ENCODE results near the gene TCEA2. TPM values are rescaled to one million over a fixed set of nuclear protein-coding genes. Genes with fewer than 3 reads are reported as not detected.

Gene TCEA2
- total and polyA plus RNA-seq, 2 donors from 2014 or later: 53.8 to 90.9 TPM

DNA sequence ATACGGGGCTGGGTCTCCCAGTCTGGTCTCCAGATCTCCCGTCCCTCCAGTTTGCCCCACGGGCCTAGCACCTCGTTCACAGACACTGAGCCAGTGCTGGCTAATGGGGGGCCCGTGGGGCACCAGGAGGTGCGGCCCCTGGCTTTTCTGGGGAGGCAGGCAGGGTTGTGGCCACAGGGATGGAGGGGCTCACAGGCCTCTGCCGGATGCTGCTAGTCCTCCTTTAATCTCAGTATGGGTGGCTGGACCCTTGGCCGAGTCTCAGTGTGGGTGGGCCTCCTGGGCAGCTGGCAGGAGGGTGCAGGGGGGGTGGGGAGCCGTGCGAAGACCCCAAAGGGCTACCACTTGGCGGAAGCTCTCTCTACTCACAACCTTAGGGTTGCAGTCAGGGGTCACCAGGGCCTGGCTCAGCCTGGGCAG, 12.0 kb upstream of the TCEA2 start:
- TF ChIP-seq, protein P1, sequence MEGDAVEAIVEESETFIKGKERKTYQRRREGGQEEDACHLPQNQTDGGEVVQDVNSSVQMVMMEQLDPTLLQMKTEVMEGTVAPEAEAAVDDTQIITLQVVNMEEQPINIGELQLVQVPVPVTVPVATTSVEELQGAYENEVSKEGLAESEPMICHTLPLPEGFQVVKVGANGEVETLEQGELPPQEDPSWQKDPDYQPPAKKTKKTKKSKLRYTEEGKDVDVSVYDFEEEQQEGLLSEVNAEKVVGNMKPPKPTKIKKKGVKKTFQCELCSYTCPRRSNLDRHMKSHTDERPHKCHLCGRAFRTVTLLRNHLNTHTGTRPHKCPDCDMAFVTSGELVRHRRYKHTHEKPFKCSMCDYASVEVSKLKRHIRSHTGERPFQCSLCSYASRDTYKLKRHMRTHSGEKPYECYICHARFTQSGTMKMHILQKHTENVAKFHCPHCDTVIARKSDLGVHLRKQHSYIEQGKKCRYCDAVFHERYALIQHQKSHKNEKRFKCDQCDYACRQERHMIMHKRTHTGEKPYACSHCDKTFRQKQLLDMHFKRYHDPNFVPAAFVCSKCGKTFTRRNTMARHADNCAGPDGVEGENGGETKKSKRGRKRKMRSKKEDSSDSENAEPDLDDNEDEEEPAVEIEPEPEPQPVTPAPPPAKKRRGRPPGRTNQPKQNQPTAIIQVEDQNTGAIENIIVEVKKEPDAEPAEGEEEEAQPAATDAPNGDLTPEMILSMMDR (IDR thresholded peaks at IDR 0.05; ENCODE audit: borderline replicate concordance, extremely low read depth, insufficient read depth): no peak
- Histone ChIP-seq H3K4me3 (ENCODE audit: low read length in 3 of 3) (no peak overlapping the region), H3K9ac (ENCODE audit: low read length in 3 of 3) (no peak overlapping the region), H3K27ac (ENCODE audit: low read depth in 2 of 2, low read length in 2 of 2) (peak overlapping the region; percentile 54 to 68), H3K9me3 (ENCODE audit: control insufficient read depth in 2 of 3, insufficient read depth in 1 of 3, low read length in 3 of 3) (no peaks in the 10 kb centered on the region), H3K36me3 (ENCODE audit: control insufficient read depth in 2 of 3, insufficient read depth in 3 of 3, low read length in 3 of 3) (no peaks in the 10 kb centered on the region), H3K27me3 (ENCODE audit: control insufficient read depth, insufficient read depth, low read length) (peaks cover 6% of the 10 kb centered on the region), H3K4me1 (ENCODE audit: control insufficient read depth in 2 of 3, insufficient read depth in 2 of 3, low read depth in 1 of 3, low read length in 3 of 3) (peaks cover 0 to 17% (median 0%) of the 10 kb centered on the region in 3 donors)
- FAIRE-seq (no peak), DNase-seq (no peak)
- intact Hi-C loops (cut with DNase I): no loop called here

DNA sequence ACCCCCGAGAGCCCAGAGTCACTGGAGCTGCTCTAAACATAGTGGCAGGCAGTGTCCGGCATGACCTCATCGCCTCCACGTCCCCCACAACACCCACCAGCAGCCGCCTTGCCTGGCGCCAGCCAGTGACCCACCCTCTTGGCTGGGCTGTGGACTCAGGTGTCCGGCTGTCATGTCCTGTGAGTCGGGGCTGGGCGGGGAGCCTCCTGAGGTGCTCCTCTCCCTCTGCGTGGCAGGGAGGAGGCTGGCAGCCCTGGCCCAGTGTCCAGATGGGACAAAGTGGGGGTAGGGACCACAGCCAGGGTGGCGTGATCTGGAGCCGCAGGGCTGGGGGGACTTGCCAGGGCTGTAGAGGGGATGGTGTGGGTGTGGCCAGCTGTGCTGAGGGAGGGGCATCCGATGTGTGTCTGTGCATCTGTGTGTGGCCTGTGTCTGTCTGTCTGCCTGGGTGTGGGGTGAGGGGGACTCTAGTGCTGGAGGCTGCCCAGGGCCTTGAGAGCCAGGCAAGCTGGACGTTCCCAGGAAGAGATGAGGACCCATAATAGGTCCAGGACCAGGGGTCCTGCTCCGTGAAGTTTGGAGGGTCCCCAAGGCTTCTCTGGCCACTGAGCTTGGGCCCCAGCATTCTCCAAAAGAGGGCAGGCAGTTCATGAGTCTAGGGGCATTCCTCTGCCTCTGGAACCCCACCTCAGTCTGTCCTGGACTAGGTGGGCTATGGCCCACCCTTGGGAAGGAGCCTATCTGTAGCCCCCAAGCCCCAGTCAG, 11.3 kb upstream of the TCEA2 start:
- peaks cover 4% of the 10 kb centered on the region for H3K27me3 ChIP-seq (ENCODE audit: control insufficient read depth, insufficient read depth, low read length)
- FAIRE-seq (no peak), DNase-seq (peak in 1 of 5 donors; percentile 92)
- no peak overlapping the region for H3K4me3 ChIP-seq (ENCODE audit: low read length in 3 of 3)
- intact Hi-C loops (cut with DNase I): no loop called here
- TF ChIP-seq, protein P1 (IDR thresholded peaks at IDR 0.05; ENCODE audit: borderline replicate concordance, extremely low read depth, insufficient read depth): no peak
- H3K36me3 ChIP-seq (ENCODE audit: control insufficient read depth in 2 of 3, insufficient read depth in 3 of 3, low read length in 3 of 3): no peaks in the 10 kb centered on the region
- peak overlapping the region; percentile 78 to 86 for H3K27ac ChIP-seq (ENCODE audit: low read depth in 2 of 2, low read length in 2 of 2)
- no peak overlapping the region for H3K9ac ChIP-seq (ENCODE audit: low read length in 3 of 3)
- H3K4me1 ChIP-seq (ENCODE audit: control insufficient read depth in 2 of 3, insufficient read depth in 2 of 3, low read depth in 1 of 3, low read length in 3 of 3): peaks cover 0 to 19% (median 0%) of the 10 kb centered on the region in 3 donors
- H3K9me3 ChIP-seq (ENCODE audit: control insufficient read depth in 2 of 3, insufficient read depth in 1 of 3, low read length in 3 of 3): no peaks in the 10 kb centered on the region

DNA sequence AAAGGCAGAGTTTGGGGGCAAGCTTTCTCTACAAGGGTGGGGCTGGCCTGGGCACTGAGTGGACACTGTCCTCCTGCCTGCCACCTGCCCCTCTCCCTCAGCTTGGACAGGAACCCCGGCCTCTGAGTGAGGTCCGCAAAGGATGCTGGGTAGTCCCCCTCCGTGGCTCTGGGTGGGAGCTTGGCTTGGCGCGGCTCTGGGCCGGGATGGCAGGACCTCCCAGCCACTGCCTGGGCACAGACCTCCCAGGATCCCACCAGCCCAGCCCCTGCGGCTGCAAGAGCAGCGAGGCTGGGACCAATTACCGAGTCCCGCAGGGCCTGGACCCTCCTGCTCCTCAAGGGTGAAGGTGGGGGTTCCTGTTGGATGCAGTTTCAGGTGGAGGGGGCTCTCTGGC, 10.7 kb upstream of the TCEA2 start:
- H3K27ac ChIP-seq (ENCODE audit: low read depth in 2 of 2, low read length in 2 of 2): peak overlapping the region; percentile 78 to 86
- intact Hi-C loops (cut with DNase I): no loop called here
- H3K27me3 ChIP-seq (ENCODE audit: control insufficient read depth, insufficient read depth, low read length): peaks cover 4% of the 10 kb centered on the region

More for the DNA sequence above, 10.7 kb upstream of the TCEA2 start:
- H3K4me3 ChIP-seq (ENCODE audit: low read length in 3 of 3): no peak overlapping the region
- H3K4me1 ChIP-seq (ENCODE audit: control insufficient read depth in 2 of 3, insufficient read depth in 2 of 3, low read depth in 1 of 3, low read length in 3 of 3): peaks cover 0 to 25% (median 0%) of the 10 kb centered on the region in 3 donors
- H3K9ac ChIP-seq (ENCODE audit: low read length in 3 of 3): no peak overlapping the region
- H3K9me3 ChIP-seq (ENCODE audit: control insufficient read depth in 2 of 3, insufficient read depth in 1 of 3, low read length in 3 of 3): no peaks in the 10 kb centered on the region
- FAIRE-seq (no peak), DNase-seq (no peak)
- TF ChIP-seq, protein P1 (IDR thresholded peaks at IDR 0.05; ENCODE audit: borderline replicate concordance, extremely low read depth, insufficient read depth): no peak
- H3K36me3 ChIP-seq (ENCODE audit: control insufficient read depth in 2 of 3, insufficient read depth in 3 of 3, low read length in 3 of 3): no peaks in the 10 kb centered on the region

Measured in kidney (tissue), 14 donors.